NB4 (cell line): ENCODE data around the gene RREB1.

Source experiments
- DNase-seq: peaks from one replicate; pipeline ENCODE4 v3.0.0; 2010; ENCODE audit warnings: low read depth
- H3K4me3 ChIP-seq: one replicate; pipeline ENCODE4 v1.5.1; 2011; ENCODE audit warnings: mild to moderate bottlenecking, low read depth, low read length, moderate library complexity
- MYC ChIP-seq: IDR thresholded peaks from 2 replicates; pipeline ENCODE4 v1.6.1; 2011; ENCODE audit warnings: low read depth, low read length
- POLR2A ChIP-seq: IDR thresholded peaks from 2 replicates; pipeline ENCODE4 v1.6.1; 2011; ENCODE audit warnings: mild to moderate bottlenecking; ENCODE audit not compliant: insufficient read length; ENCODE audit errors: extremely low read depth
- TF ChIP-seq, protein P1 (sequence below): IDR thresholded peaks from one replicate; pipeline ENCODE4 v1.5.1; 2012; ENCODE audit warnings: low read depth, low read length
- TF ChIP-seq, protein P2 (sequence below): IDR thresholded peaks from 2 replicates; pipeline ENCODE4 v1.6.1; 2011; ENCODE audit warnings: low read depth, low read length

The RREB1 gene, protein sequence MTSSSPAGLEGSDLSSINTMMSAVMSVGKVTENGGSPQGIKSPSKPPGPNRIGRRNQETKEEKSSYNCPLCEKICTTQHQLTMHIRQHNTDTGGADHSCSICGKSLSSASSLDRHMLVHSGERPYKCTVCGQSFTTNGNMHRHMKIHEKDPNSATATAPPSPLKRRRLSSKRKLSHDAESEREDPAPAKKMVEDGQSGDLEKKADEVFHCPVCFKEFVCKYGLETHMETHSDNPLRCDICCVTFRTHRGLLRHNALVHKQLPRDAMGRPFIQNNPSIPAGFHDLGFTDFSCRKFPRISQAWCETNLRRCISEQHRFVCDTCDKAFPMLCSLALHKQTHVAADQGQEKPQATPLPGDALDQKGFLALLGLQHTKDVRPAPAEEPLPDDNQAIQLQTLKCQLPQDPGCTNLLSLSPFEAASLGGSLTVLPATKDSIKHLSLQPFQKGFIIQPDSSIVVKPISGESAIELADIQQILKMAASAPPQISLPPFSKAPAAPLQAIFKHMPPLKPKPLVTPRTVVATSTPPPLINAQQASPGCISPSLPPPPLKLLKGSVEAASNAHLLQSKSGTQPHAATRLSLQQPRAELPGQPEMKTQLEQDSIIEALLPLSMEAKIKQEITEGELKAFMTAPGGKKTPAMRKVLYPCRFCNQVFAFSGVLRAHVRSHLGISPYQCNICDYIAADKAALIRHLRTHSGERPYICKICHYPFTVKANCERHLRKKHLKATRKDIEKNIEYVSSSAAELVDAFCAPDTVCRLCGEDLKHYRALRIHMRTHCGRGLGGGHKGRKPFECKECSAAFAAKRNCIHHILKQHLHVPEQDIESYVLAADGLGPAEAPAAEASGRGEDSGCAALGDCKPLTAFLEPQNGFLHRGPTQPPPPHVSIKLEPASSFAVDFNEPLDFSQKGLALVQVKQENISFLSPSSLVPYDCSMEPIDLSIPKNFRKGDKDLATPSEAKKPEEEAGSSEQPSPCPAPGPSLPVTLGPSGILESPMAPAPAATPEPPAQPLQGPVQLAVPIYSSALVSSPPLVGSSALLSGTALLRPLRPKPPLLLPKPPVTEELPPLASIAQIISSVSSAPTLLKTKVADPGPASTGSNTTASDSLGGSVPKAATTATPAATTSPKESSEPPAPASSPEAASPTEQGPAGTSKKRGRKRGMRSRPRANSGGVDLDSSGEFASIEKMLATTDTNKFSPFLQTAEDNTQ (N-terminal part only)

DNA sequence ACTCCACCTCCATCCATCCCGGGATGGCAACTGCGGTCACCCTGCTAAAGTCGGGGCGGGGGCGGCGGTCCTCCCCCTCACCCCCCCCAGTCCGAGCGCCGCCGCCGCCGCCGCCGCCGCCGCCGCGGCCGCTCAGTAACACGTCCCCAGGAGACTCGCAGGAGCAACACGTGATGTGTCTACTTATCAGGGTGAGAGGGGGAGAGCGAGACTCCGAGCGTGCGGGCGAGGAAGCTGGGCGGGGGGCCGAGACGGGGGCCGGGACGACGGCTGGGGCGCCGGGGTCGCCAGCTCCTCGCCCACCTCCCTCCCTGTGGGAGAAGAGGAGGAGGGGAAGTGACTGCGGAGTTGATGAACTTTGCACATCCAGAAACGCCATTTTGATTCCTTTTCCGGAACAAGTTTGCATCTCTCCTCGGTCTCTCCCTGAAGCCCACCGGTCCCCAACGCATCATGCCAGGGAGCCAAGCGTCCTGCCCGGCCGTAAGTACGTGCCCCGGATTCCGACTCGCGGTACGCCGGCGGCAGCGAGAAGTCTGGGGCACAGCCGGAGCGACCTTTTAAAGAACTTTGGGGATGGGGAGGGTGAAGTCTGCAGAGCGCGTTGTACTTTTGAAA lies at the start of gene RREB1:
Gene RREB1 (plus strand): TSS at position 384 of the 618 bp plus-strand sequence. CDS start 73,951 bp downstream, outside the sequence.
- peak; percentile 90 for DNase-seq
- peak; percentile 13 for TF ChIP-seq POLR2A
- 0 out of 2 replicates have a peak, but pooled peaks have one; percentile 35 for TF ChIP-seq MYC
- TF ChIP-seq, protein P1, sequence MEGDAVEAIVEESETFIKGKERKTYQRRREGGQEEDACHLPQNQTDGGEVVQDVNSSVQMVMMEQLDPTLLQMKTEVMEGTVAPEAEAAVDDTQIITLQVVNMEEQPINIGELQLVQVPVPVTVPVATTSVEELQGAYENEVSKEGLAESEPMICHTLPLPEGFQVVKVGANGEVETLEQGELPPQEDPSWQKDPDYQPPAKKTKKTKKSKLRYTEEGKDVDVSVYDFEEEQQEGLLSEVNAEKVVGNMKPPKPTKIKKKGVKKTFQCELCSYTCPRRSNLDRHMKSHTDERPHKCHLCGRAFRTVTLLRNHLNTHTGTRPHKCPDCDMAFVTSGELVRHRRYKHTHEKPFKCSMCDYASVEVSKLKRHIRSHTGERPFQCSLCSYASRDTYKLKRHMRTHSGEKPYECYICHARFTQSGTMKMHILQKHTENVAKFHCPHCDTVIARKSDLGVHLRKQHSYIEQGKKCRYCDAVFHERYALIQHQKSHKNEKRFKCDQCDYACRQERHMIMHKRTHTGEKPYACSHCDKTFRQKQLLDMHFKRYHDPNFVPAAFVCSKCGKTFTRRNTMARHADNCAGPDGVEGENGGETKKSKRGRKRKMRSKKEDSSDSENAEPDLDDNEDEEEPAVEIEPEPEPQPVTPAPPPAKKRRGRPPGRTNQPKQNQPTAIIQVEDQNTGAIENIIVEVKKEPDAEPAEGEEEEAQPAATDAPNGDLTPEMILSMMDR: no peak
- TF ChIP-seq, protein P2, sequence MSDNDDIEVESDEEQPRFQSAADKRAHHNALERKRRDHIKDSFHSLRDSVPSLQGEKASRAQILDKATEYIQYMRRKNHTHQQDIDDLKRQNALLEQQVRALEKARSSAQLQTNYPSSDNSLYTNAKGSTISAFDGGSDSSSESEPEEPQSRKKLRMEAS: peak; percentile 87
- peak within 1 kb of the TSS; percentile 95 for H3K4me3 ChIP-seq

DNA sequence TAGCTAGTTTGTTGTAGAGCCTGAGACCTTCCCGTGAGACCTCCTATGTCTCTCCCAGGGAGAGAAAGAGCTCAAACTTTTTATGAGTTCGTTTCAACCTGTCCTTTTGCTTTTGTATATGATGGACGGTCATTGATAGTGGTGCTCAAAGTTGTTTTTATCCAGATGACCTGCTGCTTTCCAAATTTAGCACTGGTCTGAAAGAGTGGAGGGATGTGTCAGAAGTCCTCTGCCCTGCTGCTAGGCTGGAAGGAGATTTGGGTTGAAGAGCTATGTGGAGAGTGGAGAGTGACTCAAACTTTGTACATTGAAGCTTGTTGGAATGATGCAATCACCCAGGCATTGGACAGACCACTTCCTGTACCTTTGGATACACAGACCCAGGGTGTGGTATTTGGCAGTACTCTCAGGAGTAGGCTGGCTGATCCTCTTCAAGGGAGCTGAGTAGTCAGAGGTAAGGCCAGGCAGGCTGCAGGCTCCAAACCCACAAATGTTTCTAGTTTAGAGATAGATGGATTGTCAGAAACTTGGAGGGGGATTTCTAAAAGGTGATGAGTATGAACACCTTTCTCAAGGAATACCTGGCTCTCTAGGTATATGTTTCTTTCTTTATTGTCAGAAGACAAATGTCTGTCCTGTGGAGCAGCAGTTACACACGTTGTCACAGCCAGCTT lies 49.4 kb upstream of the RREB1 start:
- DNase-seq: peak; percentile 99
- no peak for TF ChIP-seq MYC
- TF ChIP-seq, protein P2: 0 out of 2 replicates have a peak, but pooled peaks have one; percentile 19
- peak overlapping the region; percentile 7 for H3K4me3 ChIP-seq

DNA sequence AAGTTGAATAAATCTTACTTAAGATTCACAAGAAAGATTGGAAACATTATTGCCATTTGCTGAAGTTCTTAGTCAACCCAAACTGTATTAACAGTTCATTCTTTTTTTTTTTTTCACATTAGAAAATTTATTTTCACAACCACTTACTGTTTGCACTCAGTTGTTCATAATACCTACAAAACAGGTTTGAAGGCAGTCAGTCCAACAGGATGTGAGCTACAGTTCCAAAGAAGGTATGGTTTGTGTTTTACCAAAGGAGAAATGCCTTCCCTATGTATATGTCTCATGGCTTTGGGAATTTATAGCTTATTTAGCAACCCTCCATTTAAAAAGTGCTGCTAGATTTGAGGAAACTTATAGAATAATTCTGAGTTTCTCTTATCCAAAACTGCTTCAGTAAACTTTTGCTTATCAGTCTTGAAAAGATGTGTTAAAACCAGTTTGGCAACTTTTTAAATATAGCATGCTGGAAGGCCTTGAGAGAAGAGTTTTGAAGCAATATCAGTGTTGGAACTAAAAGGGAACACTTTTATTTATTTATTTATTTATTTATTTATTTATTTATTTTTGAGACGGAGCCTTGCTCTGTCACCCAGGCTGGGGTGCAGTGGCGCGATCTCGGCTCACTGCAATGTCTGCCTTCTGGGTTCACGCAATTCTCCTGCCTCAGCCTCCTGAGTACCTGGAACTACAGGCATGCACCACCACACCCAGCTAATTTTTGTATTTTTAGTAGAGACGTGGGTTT lies 46.8 kb upstream of the RREB1 start:
- no peak overlapping the region for H3K4me3 ChIP-seq
- TF ChIP-seq, protein P2: no peak
- TF ChIP-seq POLR2A (no peak), MYC (no peak)
- TF ChIP-seq, protein P1: no peak
- no peak for DNase-seq

DNA sequence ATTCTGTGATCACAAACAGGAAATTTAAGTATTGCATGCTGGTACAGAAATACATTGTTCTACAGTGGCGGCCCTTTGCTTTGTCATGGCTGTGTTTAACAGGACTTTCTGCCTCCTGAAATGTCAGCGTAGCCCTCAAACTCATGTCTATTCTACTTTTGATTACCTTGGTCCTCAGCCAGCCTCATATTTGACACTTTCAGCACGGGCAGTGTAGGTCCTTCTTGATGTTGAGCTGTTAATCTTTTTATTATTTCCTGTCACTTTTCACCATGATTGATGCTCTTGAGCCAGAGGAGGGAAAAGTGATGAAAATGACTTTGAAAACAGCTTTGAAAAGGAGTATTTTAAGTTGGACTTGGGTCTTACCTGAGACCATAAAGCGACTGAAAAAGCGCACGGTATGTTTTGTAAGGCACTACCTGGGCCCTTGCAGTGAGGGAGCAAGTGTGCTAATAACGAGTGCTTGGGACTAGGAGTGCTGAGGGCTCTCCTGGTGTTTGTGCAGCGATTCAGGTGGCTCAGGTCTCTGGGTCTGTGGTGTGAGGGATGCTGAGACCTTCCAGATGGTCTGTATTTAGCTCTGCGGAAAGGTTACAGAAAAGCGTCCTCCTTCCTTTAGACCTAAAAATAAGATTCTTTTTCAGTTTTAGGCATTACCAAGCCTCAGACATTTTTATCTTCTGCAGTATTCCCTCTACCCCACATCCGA lies 45.2 kb upstream of the RREB1 start:
- DNase-seq: no peak
- no peak overlapping the region for H3K4me3 ChIP-seq
- TF ChIP-seq POLR2A (no peak), MYC (no peak)
- TF ChIP-seq, protein P1: no peak
- TF ChIP-seq, protein P2: no peak

DNA sequence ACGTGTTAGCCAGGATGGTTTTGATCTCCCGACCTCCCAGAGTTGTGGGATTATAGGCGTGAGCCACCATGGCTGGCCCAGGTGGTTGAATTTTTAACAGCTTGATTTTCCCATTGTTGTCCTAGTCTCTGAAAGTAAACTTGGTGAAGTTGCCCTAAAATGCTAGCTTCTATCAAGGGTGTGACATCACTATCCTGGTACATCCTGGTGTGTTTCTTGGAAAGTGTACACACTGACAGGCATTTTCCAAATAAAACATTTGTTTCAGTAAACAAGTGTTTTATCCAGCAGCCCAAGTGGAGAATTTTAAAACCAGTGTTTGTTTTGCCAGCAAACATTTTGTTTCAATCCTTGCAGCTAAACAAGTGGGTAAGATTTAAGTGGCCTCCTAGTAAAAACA lies 40.5 kb upstream of the RREB1 start:
- no peak overlapping the region for H3K4me3 ChIP-seq
- no peak for DNase-seq
- TF ChIP-seq, protein P1: no peak
- TF ChIP-seq POLR2A (no peak), MYC (no peak)
- TF ChIP-seq, protein P2: no peak
